ENCODE measurements around the gene TBX3.

Gene TBX3

GRCh38 chr12:114667669-114668150, 16.3 kb downstream of the TBX3 start:
- Histone ChIP-seq H3K36me3 (ENCODE audit: insufficient read depth, low read length) (no peaks in the 10 kb centered on the region), H3K9me3 (ENCODE audit: insufficient read depth, low read length, severe bottlenecking) (no peaks in the 10 kb centered on the region), H3K4me3 (ENCODE audit: low read depth in 1 of 2, low read length in 2 of 2) (no peak overlapping the region), H3K4me1 (ENCODE audit: insufficient read depth, low read length) (no peaks in the 10 kb centered on the region), H3K27ac (ENCODE audit: low read length) (no peak overlapping the region), H3K4me2 (ENCODE audit: insufficient read depth, low read length) (no peak overlapping the region), H3K79me2 (ENCODE audit: insufficient read depth, low read length) (no peaks in the 10 kb centered on the region), H3K9ac (ENCODE audit: low read depth, low read length) (no peak overlapping the region), H2AFZ (ENCODE audit: low read depth, low read length) (no peak overlapping the region), H3K27me3 (ENCODE audit: insufficient read depth, low read length, poor library complexity) (peaks cover 3% of the 10 kb centered on the region), H4K20me1 (ENCODE audit: insufficient read depth, low read length) (no peaks in the 10 kb centered on the region; the same call in 1 of the 2 replicates)
- TF ChIP-seq EZH2 (IDR thresholded peaks at IDR 0.05; ENCODE audit: borderline replicate concordance, low read depth, low read length, severe bottlenecking) (no peak), CTCF (IDR thresholded peaks at IDR 0.05; ENCODE audit: borderline replicate concordance, extremely low read depth, low read length, poor library complexity, severe bottlenecking) (no peak)
- no peak for ATAC-seq (ENCODE audit: insufficient read depth, low read depth)
- DNase-seq: no peak

- Histone ChIP-seq H3K4me1 (ENCODE audit: insufficient read depth, low read length) (no peaks in the 10 kb centered on the region), H3K27ac (ENCODE audit: low read length) (no peak overlapping the region), H3K4me3 (ENCODE audit: low read depth in 1 of 2, low read length in 2 of 2) (no peak overlapping the region), H3K36me3 (ENCODE audit: insufficient read depth, low read length) (no peaks in the 10 kb centered on the region), H3K9ac (ENCODE audit: low read depth, low read length) (no peak overlapping the region), H3K27me3 (ENCODE audit: insufficient read depth, low read length, poor library complexity) (peaks cover 3% of the 10 kb centered on the region), H3K9me3 (ENCODE audit: insufficient read depth, low read length, severe bottlenecking) (no peaks in the 10 kb centered on the region), H3K4me2 (ENCODE audit: insufficient read depth, low read length) (no peak overlapping the region), H4K20me1 (ENCODE audit: insufficient read depth, low read length) (no peaks in the 10 kb centered on the region; the same call in 1 of the 2 replicates), H2AFZ (ENCODE audit: low read depth, low read length) (no peak overlapping the region), H3K79me2 (ENCODE audit: insufficient read depth, low read length) (no peaks in the 10 kb centered on the region)
- no peak for DNase-seq
- ATAC-seq (ENCODE audit: insufficient read depth, low read depth): no peak
- TF ChIP-seq CTCF (IDR thresholded peaks at IDR 0.05; ENCODE audit: borderline replicate concordance, extremely low read depth, low read length, poor library complexity, severe bottlenecking) (no peak), EZH2 (IDR thresholded peaks at IDR 0.05; ENCODE audit: borderline replicate concordance, low read depth, low read length, severe bottlenecking) (no peak)
Measured at GRCh38 chr12:114666746-114667668, 17.0 kb downstream of the TBX3 start.

GRCh38 chr12:114665411-114666260, 18.3 kb downstream of the TBX3 start:
- Histone ChIP-seq H3K9ac (ENCODE audit: low read depth, low read length) (no peak overlapping the region), H4K20me1 (ENCODE audit: insufficient read depth, low read length) (no peaks in the 10 kb centered on the region; the same call in 1 of the 2 replicates), H3K9me3 (ENCODE audit: insufficient read depth, low read length, severe bottlenecking) (no peaks in the 10 kb centered on the region), H3K27ac (ENCODE audit: low read length) (no peak overlapping the region), H3K4me3 (ENCODE audit: low read depth in 1 of 2, low read length in 2 of 2) (no peak overlapping the region), H3K4me1 (ENCODE audit: insufficient read depth, low read length) (no peaks in the 10 kb centered on the region), H3K4me2 (ENCODE audit: insufficient read depth, low read length) (no peak overlapping the region), H3K79me2 (ENCODE audit: insufficient read depth, low read length) (no peaks in the 10 kb centered on the region), H3K36me3 (ENCODE audit: insufficient read depth, low read length) (no peaks in the 10 kb centered on the region), H2AFZ (ENCODE audit: low read depth, low read length) (no peak overlapping the region), H3K27me3 (ENCODE audit: insufficient read depth, low read length, poor library complexity) (peaks cover 3% of the 10 kb centered on the region)
- DNase-seq: no peak
- TF ChIP-seq CTCF (IDR thresholded peaks at IDR 0.05; ENCODE audit: borderline replicate concordance, extremely low read depth, low read length, poor library complexity, severe bottlenecking): no peak
- TF ChIP-seq EZH2 (IDR thresholded peaks at IDR 0.05; ENCODE audit: borderline replicate concordance, low read depth, low read length, severe bottlenecking): no peak
- ATAC-seq (ENCODE audit: insufficient read depth, low read depth): no peak
